ENCODE data around the gene PCSK4. TPM values are rescaled to one million over a fixed set of nuclear protein-coding genes. Genes with fewer than 3 reads are reported as not detected.

The PCSK4 gene
- total and polyA plus RNA-seq, 9 of the 15 experiments (the other 6 are each of a cell fraction or from before 2014, with no cell fraction given): 0.01 to 9.1 (median 2.1) TPM; not detected in 1

DNA sequence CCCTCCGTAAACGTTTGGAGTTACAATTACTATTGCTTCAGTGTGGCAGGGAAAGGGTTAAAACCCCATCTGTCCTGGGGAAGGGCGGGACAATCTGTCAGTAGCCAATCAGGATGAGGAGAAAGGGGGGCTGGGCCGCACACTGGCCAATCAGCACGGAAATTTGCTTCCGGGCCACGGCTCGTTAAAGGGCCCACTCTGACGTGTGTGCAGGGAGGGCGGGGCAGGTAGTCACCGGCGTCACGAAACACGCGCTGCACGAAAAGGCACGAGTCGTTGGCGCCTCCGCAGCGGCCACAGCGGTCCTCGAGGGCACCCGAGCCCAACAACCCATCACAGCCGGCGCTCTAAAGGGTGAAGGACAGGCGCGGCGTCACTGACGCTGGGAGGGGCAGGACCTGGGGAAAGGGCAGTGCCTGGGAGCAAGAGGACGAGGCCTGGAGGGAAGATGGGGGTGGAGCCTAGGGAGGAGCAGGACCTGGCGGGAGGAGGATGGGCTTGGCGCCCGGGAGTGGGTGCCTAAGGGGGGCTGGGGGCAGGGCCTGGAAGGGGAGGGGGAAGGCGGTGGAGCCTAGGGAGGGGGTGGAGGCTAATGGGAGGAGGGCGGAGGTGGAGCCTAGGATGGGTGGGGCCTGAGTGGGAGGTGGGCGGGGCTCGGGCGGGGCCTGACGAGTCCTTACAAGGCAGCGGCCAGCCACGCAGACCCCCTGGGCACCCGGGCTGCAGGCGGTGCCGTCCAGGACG lies 17.8 kb upstream of the PCSK4 start (continued):
- TF ChIP-seq NCOA6 (IDR thresholded peaks at IDR 0.05) (no peak), TAL1 (IDR thresholded peaks at IDR 0.05) (no peak), EWSR1 (IDR thresholded peaks at IDR 0.05; ENCODE audit: borderline replicate concordance, low read depth, partially characterized antibody) (no peak), KDM4B (IDR thresholded peaks at IDR 0.05; ENCODE audit: borderline replicate concordance in 2 of 2, low read depth in 1 of 2) (0 out of 4 replicates have a peak, but pooled peaks of 1 of the 2 experiments have one; percentile 52), FOSL1 (tag; conservative IDR thresholded peaks at IDR 0.05) (no peak), SMAD3 (CRISPR knock-in tag; conservative IDR thresholded peaks at IDR 0.05) (no peak), MCM3 (IDR thresholded peaks at IDR 0.05) (no peak), TBL1XR1 (IDR thresholded peaks at IDR 0.05; ENCODE audit: low read length in 2 of 2) (peak in 1 of 2 experiments; percentile 68; a peak in 2 of 4 replicates), ZSCAN32 (CRISPR knock-in tag; IDR thresholded peaks at IDR 0.05) (no peak), RBM25 (IDR thresholded peaks at IDR 0.05; ENCODE audit: low read depth, low read length, severe bottlenecking) (peak; percentile 93)
- TF ChIP-seq, protein P1, sequence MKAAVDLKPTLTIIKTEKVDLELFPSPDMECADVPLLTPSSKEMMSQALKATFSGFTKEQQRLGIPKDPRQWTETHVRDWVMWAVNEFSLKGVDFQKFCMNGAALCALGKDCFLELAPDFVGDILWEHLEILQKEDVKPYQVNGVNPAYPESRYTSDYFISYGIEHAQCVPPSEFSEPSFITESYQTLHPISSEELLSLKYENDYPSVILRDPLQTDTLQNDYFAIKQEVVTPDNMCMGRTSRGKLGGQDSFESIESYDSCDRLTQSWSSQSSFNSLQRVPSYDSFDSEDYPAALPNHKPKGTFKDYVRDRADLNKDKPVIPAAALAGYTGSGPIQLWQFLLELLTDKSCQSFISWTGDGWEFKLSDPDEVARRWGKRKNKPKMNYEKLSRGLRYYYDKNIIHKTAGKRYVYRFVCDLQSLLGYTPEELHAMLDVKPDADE (conservative IDR thresholded peaks at IDR 0.05; ENCODE audit: control insufficient read depth, low read depth, low read length): 0 out of 2 replicates have a peak, but pooled peaks have one; percentile 24
- TF ChIP-seq, protein P2, sequence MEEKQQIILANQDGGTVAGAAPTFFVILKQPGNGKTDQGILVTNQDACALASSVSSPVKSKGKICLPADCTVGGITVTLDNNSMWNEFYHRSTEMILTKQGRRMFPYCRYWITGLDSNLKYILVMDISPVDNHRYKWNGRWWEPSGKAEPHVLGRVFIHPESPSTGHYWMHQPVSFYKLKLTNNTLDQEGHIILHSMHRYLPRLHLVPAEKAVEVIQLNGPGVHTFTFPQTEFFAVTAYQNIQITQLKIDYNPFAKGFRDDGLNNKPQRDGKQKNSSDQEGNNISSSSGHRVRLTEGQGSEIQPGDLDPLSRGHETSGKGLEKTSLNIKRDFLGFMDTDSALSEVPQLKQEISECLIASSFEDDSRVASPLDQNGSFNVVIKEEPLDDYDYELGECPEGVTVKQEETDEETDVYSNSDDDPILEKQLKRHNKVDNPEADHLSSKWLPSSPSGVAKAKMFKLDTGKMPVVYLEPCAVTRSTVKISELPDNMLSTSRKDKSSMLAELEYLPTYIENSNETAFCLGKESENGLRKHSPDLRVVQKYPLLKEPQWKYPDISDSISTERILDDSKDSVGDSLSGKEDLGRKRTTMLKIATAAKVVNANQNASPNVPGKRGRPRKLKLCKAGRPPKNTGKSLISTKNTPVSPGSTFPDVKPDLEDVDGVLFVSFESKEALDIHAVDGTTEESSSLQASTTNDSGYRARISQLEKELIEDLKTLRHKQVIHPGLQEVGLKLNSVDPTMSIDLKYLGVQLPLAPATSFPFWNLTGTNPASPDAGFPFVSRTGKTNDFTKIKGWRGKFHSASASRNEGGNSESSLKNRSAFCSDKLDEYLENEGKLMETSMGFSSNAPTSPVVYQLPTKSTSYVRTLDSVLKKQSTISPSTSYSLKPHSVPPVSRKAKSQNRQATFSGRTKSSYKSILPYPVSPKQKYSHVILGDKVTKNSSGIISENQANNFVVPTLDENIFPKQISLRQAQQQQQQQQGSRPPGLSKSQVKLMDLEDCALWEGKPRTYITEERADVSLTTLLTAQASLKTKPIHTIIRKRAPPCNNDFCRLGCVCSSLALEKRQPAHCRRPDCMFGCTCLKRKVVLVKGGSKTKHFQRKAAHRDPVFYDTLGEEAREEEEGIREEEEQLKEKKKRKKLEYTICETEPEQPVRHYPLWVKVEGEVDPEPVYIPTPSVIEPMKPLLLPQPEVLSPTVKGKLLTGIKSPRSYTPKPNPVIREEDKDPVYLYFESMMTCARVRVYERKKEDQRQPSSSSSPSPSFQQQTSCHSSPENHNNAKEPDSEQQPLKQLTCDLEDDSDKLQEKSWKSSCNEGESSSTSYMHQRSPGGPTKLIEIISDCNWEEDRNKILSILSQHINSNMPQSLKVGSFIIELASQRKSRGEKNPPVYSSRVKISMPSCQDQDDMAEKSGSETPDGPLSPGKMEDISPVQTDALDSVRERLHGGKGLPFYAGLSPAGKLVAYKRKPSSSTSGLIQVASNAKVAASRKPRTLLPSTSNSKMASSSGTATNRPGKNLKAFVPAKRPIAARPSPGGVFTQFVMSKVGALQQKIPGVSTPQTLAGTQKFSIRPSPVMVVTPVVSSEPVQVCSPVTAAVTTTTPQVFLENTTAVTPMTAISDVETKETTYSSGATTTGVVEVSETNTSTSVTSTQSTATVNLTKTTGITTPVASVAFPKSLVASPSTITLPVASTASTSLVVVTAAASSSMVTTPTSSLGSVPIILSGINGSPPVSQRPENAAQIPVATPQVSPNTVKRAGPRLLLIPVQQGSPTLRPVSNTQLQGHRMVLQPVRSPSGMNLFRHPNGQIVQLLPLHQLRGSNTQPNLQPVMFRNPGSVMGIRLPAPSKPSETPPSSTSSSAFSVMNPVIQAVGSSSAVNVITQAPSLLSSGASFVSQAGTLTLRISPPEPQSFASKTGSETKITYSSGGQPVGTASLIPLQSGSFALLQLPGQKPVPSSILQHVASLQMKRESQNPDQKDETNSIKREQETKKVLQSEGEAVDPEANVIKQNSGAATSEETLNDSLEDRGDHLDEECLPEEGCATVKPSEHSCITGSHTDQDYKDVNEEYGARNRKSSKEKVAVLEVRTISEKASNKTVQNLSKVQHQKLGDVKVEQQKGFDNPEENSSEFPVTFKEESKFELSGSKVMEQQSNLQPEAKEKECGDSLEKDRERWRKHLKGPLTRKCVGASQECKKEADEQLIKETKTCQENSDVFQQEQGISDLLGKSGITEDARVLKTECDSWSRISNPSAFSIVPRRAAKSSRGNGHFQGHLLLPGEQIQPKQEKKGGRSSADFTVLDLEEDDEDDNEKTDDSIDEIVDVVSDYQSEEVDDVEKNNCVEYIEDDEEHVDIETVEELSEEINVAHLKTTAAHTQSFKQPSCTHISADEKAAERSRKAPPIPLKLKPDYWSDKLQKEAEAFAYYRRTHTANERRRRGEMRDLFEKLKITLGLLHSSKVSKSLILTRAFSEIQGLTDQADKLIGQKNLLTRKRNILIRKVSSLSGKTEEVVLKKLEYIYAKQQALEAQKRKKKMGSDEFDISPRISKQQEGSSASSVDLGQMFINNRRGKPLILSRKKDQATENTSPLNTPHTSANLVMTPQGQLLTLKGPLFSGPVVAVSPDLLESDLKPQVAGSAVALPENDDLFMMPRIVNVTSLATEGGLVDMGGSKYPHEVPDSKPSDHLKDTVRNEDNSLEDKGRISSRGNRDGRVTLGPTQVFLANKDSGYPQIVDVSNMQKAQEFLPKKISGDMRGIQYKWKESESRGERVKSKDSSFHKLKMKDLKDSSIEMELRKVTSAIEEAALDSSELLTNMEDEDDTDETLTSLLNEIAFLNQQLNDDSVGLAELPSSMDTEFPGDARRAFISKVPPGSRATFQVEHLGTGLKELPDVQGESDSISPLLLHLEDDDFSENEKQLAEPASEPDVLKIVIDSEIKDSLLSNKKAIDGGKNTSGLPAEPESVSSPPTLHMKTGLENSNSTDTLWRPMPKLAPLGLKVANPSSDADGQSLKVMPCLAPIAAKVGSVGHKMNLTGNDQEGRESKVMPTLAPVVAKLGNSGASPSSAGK (IDR thresholded peaks at IDR 0.05): peak; percentile 97
